Stimulated activated CD8-positive, alpha-beta memory T cell treated with anti-CD3 and anti-CD28 coated beads, Interleukin-4, amount 100 ng/mL, for 48 hours (primary cell): ENCODE results near the gene ZFYVE21.
A peak's percentile ranks its signal among the peaks of the same experiment; 100 is the strongest.

Source experiments
- DNase-seq: peaks from one replicate; pipeline ENCODE4 v3.0.0-alpha.2; 2020

The ZFYVE21 gene

DNA sequence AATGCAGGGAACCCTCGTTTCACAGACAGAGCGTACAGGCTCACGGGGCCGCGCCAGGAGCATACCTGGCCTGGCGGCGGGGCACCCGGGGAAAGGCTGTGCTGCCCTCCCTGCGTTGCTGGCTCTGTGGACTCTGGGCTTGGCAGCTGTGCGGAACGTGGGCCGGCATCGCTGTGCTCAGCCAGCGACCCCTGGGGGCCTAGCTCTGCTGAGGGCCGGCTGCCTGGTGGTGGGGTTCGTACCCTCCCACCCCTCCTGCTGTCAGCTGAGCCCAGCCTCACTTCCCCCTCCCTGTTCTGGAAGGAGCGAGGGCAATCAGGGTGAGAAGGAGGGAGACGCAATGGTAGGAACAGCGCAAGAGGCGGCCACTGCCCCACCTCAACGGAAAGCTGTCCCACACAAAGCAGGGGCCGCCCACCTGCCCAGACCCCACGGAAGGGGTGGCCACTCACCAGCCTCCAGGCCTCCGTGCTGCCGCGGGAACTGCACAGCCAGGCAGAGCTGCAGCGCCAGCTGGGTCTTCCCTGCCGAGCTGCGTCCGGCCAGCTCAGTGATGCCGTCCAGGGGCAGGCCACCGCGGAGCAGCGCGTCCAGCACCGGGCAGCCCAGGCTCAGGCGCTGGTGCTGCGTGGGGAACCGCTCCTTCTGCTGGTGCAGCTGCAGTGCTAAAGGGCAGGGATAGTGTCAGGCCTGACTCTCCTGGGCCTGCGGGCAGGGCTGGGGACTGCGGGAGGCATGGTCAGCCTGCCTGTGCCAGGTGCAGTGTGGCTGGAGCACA, 8.9 kb upstream of the ZFYVE21 start:
- DNase-seq: no peak

DNA sequence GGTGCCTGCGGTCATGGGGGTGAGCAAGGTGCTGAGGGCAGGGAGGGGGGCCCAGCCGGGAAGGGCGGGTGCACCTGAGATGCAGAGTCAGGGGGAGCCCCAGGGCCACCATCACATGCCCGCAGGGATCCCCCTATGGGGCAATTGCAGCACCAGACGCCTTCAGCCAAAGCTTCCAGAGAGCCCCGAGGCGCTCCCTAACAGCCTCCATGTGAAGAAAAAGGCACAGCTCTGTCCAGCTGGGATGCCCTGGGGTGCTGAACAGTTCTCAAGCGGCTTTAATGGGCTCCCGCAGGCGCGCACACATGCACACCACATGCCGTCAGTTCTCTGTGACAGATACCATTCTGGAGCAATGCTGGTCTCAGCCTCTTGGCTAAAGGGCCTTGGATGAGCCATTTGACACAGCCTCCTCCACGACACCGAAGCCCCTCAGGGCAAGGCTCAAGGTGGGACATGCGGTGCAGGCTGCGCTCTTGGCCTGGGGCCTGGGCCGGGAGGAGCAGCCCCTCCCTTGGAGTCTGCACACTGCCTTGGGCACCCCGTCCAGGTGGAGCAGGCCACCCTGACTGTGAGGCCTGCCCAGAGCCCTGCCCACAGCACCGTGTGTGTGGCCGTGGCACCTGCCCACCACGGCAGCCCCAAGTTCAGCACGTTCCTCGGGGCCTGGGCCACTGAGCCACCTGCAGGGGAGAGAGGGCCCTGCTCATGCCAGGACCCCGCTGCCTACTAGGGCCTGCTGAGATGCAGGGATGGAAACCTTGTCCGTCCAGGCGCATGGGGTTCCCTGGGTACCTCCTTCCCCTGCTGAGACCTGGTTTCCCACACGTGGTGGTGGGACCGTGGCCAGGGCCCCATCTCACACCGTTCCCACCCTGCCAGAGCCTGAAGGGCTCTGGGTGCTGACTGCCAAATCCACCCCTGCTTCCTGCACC, 8.0 kb upstream of the ZFYVE21 start:
- DNase-seq: no peak

DNA sequence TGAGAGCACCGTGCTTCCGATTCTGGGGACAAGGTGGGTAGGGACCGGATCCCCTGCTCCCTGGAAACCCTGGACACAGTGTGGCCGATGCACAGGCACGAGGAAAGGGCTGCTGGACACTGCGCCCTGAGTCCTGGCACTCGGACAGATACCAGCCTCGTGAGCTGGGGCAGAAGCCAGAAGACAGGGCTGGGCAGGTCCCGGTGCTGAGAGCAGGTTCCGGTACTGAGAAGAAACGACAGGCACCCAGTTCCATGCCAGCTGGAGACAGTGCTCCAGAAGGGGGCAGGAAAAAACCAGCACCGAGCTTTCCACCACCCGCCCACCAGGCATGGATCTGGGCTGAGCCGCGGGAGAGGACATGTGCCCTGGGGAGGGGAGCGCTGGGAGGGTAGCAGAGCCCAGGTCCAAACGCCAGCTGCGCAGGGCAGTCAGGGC, 6.8 kb upstream of the ZFYVE21 start:
- no peak for DNase-seq

DNA sequence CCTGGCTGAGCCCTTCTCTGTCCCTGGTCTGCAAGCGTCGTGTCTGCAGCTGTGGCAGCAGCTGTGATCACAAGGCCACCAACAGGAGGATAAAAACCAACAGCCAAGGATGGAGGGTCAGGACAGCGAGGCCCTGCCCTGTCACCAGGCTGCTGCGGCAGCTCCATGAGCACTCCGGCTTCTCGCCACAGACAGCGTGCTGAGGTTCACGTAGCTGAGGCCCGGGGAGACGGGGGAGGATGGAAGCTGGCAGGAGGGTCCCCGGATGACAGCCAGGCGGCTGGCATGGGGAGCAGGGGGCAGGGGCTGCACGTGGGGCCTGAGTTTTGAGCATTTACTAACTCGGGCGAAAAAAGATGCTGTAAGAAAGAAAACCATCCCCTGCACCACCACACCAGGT, 5.8 kb upstream of the ZFYVE21 start:
- DNase-seq: no peak

DNA sequence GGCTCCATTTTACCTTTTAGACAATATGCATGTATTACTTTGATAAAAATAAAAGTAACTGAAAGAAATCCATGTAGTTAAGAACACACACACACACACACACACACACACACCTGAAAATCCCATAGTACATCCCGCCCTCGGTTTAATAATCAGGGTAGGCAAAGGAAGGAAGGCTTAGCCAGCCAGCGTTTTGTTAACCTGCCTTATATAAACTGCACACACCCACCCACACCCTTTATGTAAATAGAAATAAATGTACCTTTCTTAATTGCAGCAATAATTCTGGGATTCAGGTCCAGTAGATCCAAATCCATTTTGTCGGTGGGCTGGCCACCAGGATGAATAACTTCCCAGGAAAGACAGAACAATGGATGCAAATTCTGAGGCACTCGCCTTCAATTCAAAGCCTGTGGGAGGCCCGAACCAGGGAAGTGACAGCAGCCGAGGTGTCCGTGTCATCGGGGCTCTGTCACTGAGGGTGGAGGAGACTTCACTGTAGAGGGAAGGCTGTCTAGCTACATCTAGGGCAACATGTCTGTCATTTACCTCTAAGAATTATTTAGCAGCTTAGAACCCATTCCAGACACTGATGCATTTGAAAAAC, 4.7 kb upstream of the ZFYVE21 start:
- no peak for DNase-seq

DNA sequence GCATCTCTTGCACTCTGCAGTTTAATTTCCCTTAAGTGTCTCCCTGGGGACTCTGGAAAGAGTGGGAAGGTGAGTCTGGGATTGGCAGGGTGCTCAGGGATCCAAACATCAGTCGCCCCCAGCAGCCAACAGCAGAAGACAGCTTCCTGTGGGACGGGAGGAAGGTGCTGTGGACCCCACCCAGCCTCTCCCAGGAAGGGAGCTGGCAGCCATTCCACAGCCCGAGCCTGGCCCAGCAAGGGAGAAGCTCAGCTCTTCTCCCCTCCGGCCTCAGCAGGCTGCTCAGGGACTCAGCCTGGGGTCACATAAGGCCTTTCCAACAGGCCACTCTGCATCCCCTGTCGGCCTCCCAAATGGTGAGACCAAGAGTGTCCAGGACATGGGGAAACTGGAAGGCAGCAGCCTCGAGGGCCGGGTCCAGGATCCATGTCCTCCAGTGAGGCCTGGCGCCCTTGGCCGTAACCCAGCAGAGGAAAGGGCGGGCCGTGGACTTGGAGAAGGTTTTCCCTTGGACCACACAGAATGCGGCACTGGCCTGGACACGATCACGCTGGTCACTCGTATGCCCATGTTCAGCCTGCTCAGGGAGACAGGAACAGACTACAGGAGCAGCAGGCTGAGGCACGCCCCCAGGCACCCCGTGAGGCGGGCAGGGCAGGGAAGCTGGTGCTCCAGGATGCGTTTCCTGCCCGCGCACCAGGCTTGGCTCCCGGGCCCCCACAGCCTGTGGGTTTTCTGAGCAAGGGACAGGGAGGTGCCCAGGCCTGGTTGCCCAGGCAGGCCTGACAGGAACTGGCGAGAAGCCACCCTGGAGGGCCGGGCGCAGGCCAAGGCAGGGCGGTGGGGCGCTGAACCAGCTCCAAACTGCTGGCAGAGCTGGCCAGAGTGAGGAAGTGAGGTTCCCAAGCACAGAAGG, 3.8 kb upstream of the ZFYVE21 start:
- DNase-seq: no peak

DNA sequence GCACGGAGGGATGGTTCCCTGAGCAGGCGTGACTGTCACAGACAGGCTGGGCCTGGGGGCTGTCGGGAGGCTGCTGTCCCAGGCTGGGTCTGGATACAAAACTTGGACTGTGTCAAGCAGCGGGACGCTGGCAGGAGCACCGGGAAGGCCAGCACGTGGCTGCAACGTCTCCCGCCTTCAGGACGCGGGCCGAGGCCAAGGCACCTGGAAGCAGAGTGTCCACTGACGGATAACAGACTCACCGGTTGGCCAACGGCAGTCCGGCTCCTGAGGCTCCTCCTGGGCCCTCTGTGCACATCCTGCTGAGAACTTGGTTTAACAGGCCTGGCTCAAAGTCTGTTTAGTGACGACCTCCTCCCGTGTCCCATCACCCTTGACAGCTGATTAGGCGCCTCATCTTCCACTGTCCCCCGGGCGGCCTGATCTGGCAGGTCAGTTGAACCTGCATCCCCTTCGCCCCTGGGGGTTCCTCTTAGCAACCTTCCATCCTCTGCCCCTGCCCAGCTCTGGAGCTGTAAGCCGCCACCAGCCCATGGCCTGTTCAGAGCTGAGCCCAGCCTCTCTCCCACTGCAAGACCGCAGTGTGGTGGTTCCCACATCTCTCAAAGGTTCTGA, 2.9 kb upstream of the ZFYVE21 start:
- DNase-seq: no peak

DNA sequence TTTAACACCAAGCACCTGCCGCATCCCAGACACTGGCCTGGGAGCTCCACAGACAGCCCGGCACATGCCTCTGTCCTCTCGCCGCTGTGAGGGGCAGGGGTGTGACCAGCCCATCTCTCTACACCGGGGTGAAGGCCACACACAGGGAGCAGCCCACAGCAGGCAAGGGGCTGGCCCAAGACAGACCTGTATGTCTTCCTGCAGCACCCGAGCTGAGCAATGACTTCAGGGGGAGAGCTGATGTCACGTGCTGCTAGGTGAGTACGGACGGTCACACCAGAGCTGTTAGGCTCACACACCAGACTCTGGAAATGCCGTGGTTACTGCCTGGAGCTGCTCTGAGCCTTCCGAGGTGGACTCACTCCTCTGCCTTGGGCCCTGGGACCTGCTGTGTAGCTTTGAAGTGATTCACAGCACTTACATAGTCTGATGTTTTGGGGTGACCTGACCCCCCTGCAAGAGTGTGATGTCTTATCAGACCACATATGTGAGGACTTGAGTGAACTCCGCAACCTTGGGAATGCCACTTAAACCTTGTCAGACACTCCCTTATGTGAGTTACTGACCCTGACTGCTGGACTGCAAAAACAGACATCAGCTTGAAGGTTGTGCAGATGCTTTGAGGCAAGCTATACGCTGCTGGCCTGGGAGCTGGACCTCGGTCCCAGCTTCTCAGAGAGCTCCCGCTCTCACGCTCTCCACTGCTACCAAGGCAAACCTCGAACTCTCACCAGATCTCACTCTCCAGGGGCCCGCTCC, 2.1 kb upstream of the ZFYVE21 start:
- no peak for DNase-seq

DNA sequence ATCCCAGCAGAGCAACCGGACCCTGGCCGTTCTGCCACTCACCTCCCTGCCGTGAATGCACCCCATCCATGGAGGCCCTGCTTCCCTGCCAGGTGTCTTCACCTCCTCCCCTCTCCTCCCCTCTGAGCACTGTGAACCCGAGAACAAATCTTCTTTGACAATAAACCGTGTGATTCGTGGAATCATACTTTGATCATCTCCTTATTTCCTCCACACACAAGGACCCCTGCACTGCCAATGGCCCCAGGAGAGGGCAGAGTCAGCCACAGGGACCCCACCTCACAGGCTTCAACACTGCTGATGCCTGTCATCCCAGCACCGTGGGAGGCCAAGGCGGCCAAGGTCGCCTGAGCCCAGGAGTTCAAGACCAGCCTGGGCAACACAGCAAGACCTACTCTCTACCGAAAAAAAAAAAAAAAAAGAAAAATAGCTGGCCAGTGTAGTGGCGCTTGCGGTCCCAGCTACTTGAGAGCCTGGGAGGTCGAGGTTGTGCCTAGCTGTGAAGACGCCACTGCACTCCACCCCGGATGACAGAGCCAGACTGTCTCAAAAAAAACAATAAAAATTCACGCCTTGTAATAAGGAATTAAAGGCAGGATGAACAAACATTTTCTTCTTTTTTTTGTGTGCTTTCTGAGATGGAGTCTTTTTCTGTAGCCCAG, 1.4 kb upstream of the ZFYVE21 start:
- no peak for DNase-seq

DNA sequence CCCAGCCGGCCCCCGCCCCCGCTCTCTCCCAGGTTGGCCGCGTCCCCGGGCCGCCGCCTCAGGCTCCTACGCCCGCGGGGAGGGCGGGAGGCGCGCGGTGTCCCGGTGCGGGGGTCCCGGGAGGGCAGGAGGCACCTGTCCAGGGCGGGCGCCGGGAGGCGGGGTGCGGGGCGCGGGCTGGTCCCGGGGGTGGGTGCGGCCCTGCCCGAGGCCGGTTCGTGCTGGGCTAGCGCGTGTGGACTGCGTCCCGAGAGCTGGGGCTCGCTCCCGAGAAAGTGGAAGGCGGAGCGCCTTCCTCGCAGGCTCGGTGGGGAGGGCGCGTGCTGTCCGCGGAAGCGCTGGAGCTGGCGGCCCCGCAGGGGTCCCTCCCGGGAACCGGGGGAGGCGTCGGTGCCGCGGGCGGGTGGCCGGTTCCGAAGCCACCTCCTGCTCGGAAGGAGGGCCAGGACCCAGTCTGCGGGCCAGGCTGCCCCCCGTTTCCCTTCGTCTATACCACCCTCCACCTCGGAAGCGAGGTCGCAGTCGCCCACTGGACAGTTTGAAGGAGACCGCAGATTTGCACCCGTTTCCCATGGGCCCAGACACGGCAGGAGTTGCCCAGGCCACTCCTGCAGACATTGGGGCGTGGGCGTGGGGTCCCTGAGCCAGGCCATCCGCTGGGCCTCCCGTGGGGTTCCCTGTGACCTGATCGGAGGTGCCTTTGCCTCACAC, 636 bp downstream of the ZFYVE21 start:
- no peak for DNase-seq

DNA sequence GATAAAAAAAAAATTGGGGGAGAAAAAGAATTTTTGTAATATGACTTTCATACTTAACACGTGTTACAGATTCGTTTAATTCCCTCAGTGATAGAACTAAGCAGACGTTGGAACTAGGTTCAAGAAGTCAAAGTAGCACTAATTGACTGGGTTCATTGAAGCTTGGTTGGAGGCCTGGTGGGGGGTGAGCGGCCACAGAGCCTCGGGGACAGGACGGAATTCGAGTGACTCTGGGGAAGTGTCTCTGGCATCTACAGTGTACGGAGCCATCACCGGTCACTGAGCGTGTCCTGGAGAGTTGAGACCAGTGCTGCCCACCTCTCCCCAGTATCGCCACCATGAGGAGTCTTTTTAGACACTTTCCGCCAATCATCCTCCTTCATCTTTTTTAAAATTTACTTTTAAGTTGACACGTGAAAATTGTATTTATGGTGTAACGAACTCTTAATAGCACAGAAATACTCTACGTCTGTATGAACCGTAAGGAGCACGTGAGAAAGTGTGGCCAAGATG, 1.3 kb downstream of the ZFYVE21 start:
- DNase-seq: no peak

DNA sequence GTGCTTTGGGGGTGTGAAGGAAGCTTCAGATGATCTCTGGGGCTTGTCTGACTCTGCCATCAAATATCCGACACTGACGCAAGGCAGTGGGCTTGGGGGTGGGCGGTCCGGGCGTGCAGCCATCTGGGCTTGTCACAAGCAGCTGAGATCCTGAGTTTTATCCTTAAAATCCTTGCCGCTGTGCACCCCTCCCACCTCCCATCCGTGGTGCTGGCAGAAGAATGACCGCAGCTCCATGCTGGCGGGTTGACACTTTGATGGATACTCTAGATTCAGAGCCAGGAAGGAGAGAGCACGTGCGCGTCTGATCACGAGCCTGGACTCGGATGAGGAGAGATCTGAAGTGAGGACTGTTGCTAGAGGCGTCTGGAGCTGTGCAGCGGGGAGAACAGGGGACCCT, 3.0 kb downstream of the ZFYVE21 start:
- DNase-seq: no peak

DNA sequence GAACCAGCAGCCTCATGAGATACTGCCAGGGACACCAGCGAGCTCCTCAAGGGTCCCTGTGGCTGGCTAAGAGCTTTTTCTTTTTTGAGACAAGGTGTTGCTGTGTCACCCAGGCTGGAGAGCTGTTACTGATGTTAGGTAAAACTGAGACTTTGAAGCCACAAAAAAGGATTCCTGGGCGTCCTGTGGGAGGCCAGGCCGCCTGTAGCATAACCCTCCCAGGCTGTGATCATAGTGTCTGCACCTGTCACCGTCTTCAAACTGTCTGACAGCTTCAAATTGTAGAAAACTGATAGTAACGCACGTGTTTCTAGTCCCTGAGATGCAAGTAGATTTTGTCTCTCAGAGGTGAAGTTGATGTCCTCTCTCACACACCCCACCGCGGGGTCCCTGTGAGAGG, 4.1 kb downstream of the ZFYVE21 start:
- no peak for DNase-seq

DNA sequence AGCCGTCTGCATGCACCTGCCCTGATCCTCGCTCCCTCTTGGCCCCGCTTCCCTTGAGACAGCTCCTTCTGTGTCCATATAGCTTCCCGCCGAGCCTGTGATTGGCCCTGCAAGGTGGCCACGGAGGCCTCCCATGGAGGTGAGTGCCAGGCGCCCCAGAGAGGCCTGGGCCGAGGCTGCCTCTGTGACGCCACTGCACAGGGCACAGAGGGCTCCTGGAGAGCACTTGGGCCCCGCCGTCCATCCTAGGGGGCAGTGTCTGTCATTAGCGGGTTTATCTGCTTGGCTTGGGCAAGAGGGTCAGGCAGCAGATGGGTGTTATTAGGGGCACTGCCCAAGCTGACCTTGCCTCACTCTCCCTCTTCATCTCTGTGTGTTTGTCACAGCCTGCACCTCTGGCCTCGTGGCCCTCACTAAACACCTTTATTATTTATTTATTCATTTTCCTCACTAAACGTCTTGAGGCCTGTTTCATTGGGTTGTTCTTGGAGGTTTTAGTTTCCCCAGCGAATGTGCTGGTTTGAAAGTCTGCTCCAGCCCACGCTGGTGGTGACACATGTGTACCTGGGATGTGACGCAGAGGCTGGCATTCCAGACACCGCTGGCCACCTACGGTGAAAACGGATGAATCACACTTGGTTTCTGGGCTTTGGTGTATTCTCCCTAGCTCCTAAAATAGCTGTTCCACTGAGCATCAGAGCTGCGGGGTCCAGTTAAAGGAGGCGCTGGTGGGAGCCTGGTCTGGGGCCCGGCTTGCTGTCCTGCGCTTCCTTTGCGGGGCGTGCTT, 5.9 kb downstream of the ZFYVE21 start:
- DNase-seq: peak; percentile 54

DNA sequence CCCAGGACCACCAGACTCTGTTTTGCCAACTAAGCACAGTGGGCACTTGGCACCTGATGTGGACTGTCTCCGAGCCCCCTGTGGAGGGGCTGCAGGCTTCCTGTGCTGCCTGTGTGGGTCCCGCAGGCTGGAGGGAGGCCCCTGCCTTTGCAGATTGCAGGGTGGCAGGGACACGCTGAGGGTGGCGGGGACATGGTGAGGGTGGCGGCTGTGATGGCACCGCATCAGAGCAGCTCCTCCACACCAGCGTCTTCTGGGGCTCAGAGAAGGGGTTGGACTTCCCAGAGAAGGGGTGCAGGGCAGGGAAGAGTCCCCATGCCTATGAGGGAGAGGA, 8.1 kb downstream of the ZFYVE21 start:
- no peak for DNase-seq

DNA sequence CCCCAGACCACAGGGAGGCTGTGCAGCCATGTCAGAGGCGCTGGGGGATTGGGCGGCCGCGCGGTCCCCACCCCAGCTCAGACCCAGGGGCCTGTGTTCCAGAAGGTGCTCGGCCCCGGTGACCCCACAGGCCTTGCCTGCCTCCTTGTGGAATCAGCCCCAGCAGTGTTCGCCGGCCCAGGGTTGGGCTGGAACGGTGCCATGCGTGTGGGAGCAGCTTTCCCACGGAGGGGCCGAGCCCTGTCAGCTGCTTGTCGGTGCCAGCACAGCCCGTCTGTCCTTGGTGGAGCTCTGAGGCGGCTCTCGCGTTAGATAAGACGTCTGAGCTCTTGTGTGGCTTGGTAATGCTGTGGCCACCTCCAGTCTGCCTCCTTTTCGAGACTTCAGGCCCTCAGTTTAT, 8.5 kb downstream of the ZFYVE21 start:
- DNase-seq: no peak

DNA sequence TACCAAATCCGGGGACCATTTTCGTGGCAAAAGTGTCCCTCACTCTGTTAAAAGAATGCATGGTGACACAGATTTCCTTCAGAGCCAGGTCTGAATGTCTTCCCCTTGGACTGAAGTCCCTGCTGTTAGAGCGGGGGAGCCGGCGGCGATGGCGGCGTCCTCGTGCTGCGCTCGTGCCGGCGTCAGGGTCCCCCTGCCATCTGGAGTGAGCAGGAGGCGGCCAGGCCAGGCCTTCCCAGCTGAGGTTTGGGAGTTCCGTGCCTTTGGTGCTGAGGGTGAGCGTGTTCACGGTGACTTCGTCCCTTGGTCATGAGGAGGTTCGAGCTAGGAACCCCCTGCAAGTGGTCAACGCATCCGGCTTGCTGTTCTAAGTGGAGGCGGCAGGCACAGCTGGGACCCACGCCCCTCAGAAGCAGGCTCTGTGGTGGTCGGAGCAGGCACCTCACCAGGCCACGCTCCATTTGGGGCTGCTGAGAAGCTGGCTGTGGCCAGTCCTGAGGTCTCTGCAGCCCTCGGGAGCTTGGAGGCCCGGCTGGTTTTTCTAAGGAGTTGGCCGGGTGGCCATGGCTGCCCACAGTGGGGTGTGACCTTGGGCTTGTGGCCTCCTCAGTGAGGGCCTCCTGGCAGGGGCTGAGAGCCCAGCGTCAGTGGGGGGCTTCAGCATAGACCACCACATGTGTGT, 9.5 kb downstream of the ZFYVE21 start:
- no peak for DNase-seq

DNA sequence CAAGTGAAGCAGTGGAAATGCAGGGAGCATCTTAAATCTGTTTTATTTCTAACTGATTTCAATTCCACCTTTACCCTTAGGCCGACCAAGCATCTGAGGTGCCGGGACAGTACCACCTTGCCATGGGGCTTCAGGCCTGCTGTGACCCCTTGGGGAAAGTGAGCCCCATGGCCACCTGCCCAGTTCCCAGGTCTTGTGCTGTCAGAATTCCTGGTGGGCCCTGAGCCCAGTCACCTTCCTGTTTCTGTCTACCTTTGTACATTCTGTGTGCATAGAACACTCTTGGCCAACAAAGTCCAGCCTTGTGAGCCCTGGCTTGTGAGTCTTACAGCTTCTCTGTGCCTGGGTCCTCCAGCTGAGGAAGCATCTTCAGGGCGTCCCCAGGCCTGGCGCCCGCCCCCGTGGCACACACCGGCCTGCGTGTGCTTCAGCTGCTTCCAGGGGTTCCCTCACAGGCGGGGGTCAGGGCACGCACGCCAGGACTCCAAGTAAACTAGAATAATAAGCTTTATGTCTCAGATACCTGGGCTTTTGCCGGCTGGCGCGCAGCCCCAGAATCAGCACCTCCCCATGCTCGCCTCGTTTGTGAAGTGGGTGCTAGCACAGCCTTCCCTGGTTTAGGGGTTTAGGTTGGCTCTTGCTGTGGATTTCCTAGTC, 10.3 kb downstream of the ZFYVE21 start:
- DNase-seq: no peak
